Measurements from ENCODE around the gene NPFFR1. TPM values are rescaled to one million over a fixed set of nuclear protein-coding genes. Genes with fewer than 3 reads are reported as not detected.

NPFFR1 gene
- total RNA-seq, 2 donors from 2014 or later, result 0.02 TPM; not detected in 1

- H3K36me3 ChIP-seq (ENCODE audit: control insufficient read depth, insufficient read depth, low read length), result no peaks in the 10 kb centered on the region
- H3K27ac ChIP-seq (ENCODE audit: low read depth, low read length), result no peak overlapping the region
- no peak overlapping the region for H3K4me3 Mint-ChIP-seq
- no peaks in the 10 kb centered on the region for H3K27me3 Mint-ChIP-seq (ENCODE audit: insufficient read depth)
- H3K4me3 ChIP-seq (ENCODE audit: low read length), result no peak overlapping the region
- no peak for TF ChIP-seq CTCF (conservative IDR thresholded peaks at IDR 0.05)
- H3K4me1 ChIP-seq (ENCODE audit: control insufficient read depth, insufficient read depth, low read length), result no peaks in the 10 kb centered on the region
- no peaks in the 10 kb centered on the region for H3K9me3 ChIP-seq (ENCODE audit: control insufficient read depth, low read length)
- 95 to 98% methylated on average over 7 of the region's 7 CpGs for WGBS, 2 experiments (ENCODE audit: insufficient coverage in 1 of 2, insufficient read length in 1 of 2)
- H3K9ac ChIP-seq (ENCODE audit: extremely low read depth, low read length, poor library complexity, severe bottlenecking), result no peak overlapping the region
- H3K9me3 Mint-ChIP-seq, result peaks cover 3% of the 10 kb centered on the region
- no peaks in the 10 kb centered on the region for H3K4me1 Mint-ChIP-seq
- no peak overlapping the region for H3K27ac Mint-ChIP-seq
- H3K27me3 ChIP-seq (ENCODE audit: control insufficient read depth, insufficient read depth, low read length, poor library complexity, severe bottlenecking), result no peaks in the 10 kb centered on the region
- H3K36me3 Mint-ChIP-seq (ENCODE audit: low read depth), result no peaks in the 10 kb centered on the region
- no peak for DNase-seq
These were observed 25.9 kb upstream of the NPFFR1 start for GRCh38 chr10:70309661-70310060.

- 93 to 94% methylated on average over 16 to 19 of the region's 19 CpGs for WGBS, 2 experiments (ENCODE audit: insufficient coverage in 1 of 2, insufficient read length in 1 of 2)
- Histone ChIP-seq H3K4me1 (ENCODE audit: control insufficient read depth, insufficient read depth, low read length) (no peaks in the 10 kb centered on the region), H3K9me3 (ENCODE audit: control insufficient read depth, low read length) (no peaks in the 10 kb centered on the region), H3K9ac (ENCODE audit: extremely low read depth, low read length, poor library complexity, severe bottlenecking) (no peak overlapping the region), H3K27me3 (ENCODE audit: control insufficient read depth, insufficient read depth, low read length, poor library complexity, severe bottlenecking) (no peaks in the 10 kb centered on the region), H3K4me3 (ENCODE audit: low read length) (no peak overlapping the region), H3K36me3 (ENCODE audit: control insufficient read depth, insufficient read depth, low read length) (no peaks in the 10 kb centered on the region), H3K27ac (ENCODE audit: low read depth, low read length) (no peak overlapping the region)
- H3K36me3 Mint-ChIP-seq (ENCODE audit: low read depth), result no peaks in the 10 kb centered on the region
- no peak overlapping the region for H3K27ac Mint-ChIP-seq
- H3K4me1 Mint-ChIP-seq, result no peaks in the 10 kb centered on the region
- TF ChIP-seq CTCF (conservative IDR thresholded peaks at IDR 0.05), result no peak
- no peaks in the 10 kb centered on the region for H3K27me3 Mint-ChIP-seq (ENCODE audit: insufficient read depth)
- peaks cover 3% of the 10 kb centered on the region for H3K9me3 Mint-ChIP-seq
- DNase-seq, result no peak
- H3K4me3 Mint-ChIP-seq, result no peak overlapping the region
These were observed 24.6 kb upstream of the NPFFR1 start for GRCh38 chr10:70308121-70309060.

DNA sequence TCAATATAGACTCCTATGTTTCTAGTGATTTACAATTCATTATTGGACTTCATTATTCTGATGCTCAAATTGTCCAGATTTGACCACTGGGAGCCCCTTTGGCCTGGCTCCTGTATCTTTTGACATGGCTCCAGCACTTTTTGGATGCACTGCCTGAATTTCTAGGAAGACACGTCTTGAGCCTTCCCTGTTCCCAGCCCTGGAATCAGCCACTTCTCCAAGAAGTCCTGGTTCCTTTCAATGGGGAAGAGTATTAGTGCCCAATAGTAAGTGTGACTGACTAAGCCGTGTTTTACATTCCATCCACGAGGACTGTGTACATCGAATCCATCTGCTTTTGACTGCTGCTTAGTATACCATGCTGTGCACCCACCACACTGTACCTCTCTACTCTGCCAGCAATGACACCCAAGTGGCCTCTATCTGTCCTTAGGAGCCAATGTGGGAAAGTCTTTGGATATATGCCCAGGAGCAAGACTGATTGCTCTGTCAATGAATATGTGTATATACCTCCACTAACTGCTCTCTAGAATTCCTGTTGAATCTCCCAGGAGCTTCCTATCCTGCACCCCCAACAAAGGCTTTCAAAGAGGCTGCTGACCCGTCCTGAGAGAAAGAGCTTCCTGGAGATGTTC is 23.2 kb upstream of the NPFFR1 start:
- Mint-ChIP-seq H3K4me1 (no peaks in the 10 kb centered on the region), H3K27me3 (ENCODE audit: insufficient read depth) (no peaks in the 10 kb centered on the region), H3K36me3 (ENCODE audit: low read depth) (no peaks in the 10 kb centered on the region), H3K27ac (no peak overlapping the region), H3K9me3 (peaks cover 3% of the 10 kb centered on the region), H3K4me3 (no peak overlapping the region)
- Histone ChIP-seq H3K27me3 (ENCODE audit: control insufficient read depth, insufficient read depth, low read length, poor library complexity, severe bottlenecking) (no peaks in the 10 kb centered on the region), H3K36me3 (ENCODE audit: control insufficient read depth, insufficient read depth, low read length) (no peaks in the 10 kb centered on the region), H3K27ac (ENCODE audit: low read depth, low read length) (no peak overlapping the region), H3K9me3 (ENCODE audit: control insufficient read depth, low read length) (no peaks in the 10 kb centered on the region), H3K9ac (ENCODE audit: extremely low read depth, low read length, poor library complexity, severe bottlenecking) (no peak overlapping the region), H3K4me1 (ENCODE audit: control insufficient read depth, insufficient read depth, low read length) (no peaks in the 10 kb centered on the region), H3K4me3 (ENCODE audit: low read length) (no peak overlapping the region)
- no peak for DNase-seq
- WGBS, 2 experiments (ENCODE audit: insufficient coverage in 1 of 2, insufficient read length in 1 of 2), result 91% methylated on average over 5 of the region's 5 CpGs
- TF ChIP-seq CTCF (conservative IDR thresholded peaks at IDR 0.05), result no peak
